IPS DF 4.7 (cell line): ENCODE data around the gene EXOSC9.

Experiments used
- DNase-seq: peaks from one replicate; pipeline ENCODE4 v3.0.0-alpha.2; 2013; ENCODE audit warnings: low spot score; ENCODE audit errors: extremely low read depth

The EXOSC9 gene

GRCh38 chr4:121823505-121824170 lies 22.5 kb downstream of the EXOSC9 start, which contains the start of gene CCNA2:
Gene CCNA2, minus strand, starts transcription at chr4:121823883. Its CDS starts 255 bp downstream, at chr4:121823628.
- peak; percentile 91 for DNase-seq

GRCh38 chr4:121824171-121824527 lies 23.0 kb downstream of the EXOSC9 start:
- DNase-seq = no peak

GRCh38 chr4:121824950-121825349 lies 23.8 kb downstream of the EXOSC9 start:
- DNase-seq = no peak

DNA sequence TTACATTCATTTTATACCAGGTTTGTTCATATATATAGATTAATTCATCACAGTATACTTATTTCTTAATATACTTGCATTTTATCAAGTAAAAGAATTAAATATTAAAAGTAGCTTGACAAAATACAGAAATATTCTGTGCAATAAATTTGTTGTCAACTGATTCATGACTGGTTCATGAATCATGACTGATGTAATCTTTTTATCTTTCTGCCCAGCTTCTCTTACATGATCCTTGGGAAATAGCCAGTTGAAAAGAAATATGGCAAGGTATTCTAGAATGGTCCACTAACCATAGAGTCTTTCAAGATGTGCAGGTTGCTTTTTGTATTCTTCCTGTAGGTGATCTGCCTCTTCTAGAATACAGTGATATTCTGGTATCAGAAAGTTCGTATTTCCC lies 26.7 kb downstream of the EXOSC9 start:
- DNase-seq = no peak

DNA sequence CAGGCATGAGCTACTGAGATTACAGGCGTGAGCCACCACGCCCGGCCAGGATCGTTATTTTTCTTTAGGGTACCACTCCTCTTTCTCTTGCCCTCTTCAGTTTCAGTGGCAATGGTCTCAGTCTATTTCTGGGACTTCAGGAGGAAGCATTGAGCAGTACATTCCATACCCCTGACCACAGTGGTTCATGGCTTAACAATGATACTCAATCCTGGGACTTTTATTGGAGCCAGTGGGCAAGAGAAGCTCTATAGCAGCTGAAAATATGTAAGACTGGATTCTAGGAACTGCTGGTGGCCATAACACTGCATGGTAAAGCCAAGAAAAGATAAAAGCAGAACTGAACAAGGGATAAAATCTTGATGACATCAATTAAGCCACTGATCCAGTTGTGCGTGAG lies 28.4 kb downstream of the EXOSC9 start:
- DNase-seq = no peak

GRCh38 chr4:121838136-121838535 lies 37.0 kb downstream of the EXOSC9 start:
- DNase-seq = no peak

DNA sequence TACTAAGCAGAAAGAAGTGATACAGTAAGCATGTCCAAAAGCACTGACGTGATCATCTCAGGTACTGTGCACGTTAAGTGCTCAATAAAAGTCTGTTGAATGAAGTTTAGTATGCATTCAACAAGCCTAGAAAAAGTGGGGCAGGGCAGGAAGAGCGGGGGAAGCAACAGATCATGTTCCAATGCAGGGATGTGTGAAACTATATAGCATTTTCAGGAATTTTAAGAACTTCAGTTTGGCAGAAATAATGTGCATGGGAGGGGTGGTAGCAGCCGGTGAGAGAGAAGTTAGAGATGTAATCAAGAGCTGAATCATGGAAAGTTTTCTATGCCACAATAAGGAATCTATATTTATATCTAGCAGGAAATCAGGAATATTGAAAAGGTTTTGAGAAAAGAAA lies 41.7 kb downstream of the EXOSC9 start:
- DNase-seq = no peak

- DNase-seq = no peak
Measured at GRCh38 chr4:121846662-121847061, 45.5 kb downstream of the EXOSC9 start.

- no peak for DNase-seq
Measured at GRCh38 chr4:121851354-121851753, 50.2 kb downstream of the EXOSC9 start.

DNA sequence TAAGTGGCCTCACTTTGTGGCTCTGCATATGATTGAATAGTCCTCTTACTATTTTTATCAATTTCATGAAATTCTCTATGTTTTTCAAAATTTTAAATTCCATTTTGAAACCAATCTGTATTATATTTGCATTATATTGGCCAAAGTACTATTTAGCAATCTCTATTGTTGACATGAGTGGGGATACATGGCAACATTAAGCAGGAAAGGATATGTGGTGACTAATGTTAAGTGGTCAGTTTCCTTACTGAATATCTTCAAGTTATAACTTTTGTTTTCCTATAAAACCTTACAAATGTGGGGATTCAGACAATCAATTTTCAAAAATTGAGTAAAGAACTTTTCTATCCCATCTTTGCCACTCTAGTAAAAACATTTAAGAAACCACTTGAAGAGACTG lies 59.0 kb downstream of the EXOSC9 start:
- DNase-seq = no peak

- no peak for DNase-seq
Measured at GRCh38 chr4:121861426-121861825, 60.3 kb downstream of the EXOSC9 start.

DNA sequence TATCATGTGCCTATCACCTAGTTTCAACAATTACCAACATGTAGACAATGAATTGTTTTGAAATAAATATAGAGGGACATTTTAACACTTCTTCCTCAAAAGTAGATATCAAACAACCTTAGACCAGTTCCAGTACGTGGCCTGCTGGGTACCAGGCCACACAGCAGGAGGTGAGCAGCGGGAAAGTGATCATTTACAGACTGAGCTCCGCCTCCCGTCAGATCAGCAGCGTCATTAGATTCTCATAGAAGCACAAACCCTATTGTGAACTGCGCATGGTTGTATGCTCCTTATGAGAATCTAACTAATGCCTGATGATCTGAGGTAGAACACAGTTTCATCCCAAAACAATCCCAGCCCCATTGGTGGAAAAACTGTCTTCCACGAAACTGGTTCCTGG lies 62.7 kb downstream of the EXOSC9 start:
- no peak for DNase-seq
